Measurements from ENCODE around the gene EPHB4.

The EPHB4 gene

DNA sequence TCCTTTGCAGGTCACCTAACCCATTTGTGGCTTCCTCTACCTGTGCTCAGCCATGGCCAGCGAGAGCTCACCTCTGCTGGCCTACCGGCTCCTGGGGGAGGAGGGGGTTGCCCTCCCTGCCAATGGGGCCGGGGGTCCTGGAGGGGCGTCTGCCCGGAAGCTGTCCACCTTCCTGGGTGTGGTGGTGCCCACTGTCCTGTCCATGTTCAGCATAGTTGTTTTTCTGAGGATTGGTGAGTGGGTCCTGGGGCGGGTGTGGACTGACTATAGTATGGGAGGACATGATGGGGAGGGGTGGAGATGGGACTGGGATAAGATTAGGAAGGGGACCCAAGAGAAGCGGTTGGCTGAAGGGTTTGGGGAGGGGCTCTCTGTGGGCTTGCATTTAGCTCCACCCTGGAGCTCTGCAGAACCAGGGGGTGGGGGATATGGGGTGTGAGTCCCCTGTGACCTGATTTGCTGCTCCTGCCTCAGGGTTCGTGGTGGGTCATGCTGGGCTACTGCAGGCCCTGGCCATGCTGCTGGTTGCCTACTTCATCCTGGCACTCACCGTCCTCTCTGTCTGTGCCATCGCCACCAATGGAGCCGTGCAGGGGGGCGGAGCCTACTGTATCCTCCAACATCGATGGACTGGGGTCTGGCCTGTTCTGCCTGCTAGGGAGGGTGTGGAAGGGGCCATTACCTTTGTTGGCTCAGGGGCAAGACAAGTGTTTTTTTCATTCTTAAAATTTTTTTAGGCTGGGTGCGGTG is 27.0 kb upstream of the EPHB4 start:
- no peak for DNase-seq

DNA sequence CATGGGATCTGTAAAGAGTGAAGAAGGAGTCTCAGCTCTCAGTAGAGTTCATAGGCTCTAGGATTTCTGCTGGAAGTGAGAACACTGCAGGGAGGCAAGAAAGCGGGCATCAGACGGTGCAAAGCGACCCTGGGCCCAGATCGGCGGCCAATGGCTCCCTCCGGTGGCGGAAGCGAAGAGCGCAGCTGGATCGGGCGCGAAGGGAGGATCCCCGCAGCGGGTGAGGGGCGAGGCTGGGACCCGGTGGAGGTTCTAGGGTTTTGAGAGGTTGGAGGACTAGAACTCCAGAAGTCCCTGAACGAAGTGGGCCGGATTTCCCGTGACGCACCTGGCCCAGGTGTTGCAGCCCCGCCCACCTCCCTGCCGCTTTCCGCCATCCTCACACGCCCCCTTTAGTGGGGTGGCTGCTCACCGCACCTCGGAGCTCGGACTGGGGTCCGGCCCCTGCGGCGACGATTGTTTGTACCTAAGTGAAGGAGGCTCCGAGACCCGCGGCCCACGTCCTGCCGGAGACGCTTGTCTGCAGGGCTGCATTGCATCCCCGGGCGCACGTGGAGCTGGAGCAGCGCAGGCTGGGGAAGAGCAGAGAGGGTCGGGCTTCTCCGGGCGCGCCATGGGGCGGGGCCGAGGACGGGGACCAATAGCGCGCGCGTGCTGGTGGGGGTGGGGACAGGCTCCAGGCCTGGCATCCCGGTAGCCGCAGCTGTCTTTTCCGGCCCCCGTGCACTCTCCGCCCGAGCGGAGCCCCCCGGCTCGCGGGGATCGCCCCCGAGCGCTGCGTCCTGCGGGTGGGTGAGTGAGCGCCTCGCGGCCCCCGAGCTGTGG is 24.9 kb upstream of the EPHB4 start, which contains the start of gene SLC12A9:
SLC12A9 (plus strand) TSS at position 666 of the 825 bp plus-strand sequence. CDS start 1,485 bp downstream, outside the sequence.
- DNase-seq: peak; percentile 94

DNA sequence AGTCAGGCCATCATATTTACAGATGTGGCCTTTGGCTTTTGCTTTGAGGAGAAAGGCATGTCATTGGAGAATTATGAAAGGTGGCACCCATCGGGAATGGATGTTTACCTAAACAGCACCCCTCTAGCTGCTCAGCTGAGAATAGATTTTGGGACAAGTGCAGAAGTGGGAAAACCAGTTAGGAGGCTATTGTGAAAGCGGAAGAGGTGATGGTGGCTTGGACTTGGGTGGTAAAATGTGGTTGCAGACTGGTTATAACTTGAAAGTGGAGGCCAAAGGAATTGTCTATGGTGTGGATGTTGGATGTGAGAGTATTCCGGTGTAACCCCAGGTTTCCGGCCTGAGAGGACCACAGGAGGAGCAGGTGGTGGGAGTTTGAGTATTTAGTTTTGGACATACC is 20.0 kb upstream of the EPHB4 start:
- DNase-seq: no peak

DNA sequence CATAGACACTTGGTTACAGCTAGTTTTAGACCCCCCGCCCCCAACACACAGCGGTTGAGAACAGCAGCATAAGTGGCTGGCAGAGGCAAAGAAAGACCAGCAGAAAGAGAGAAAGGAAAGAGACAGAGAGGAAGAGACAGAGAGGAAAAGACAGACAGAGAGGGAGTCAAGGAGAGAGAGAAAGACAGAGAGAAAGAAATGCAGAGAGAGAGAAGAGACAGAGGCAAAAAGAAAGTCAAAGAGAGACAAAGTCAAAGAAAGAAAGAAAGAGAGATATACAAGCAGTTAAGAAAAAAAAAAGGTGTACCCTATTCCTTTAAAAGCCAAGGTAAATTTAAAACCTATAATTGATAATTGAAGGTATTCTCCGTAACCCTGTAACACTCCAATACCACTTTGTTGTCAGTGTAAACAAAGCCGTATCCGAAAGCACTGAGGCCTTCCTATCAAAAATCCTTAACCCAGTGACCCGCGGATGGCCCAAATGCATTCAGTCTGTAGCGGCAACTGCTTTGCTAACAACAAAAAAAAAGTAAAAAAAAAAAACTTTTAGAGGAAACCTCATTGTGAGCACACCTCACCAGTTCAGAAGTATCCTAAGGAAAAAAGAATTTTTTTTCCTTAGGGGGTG is 13.3 kb upstream of the EPHB4 start:
- no peak for DNase-seq

DNA sequence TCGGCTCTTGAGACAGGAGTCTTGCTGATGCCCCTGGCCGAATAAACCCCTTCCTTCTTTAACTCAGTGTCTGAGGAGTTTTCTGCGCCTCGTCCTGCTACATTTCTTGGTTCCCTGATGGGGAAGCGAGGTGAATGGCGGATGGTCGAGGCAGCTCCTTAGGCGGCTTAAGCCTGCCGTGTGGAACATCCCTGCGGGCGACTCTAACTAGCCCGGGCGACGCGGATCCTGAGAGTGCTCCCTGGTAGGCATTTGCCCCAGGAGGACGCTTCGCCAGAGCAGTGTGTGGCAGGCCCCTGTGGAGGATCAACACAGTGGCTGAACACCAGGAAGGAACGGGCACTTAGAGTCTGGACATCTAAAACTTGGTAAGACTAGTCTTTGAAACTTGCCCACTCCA is 12.0 kb upstream of the EPHB4 start:
- DNase-seq: no peak

DNA sequence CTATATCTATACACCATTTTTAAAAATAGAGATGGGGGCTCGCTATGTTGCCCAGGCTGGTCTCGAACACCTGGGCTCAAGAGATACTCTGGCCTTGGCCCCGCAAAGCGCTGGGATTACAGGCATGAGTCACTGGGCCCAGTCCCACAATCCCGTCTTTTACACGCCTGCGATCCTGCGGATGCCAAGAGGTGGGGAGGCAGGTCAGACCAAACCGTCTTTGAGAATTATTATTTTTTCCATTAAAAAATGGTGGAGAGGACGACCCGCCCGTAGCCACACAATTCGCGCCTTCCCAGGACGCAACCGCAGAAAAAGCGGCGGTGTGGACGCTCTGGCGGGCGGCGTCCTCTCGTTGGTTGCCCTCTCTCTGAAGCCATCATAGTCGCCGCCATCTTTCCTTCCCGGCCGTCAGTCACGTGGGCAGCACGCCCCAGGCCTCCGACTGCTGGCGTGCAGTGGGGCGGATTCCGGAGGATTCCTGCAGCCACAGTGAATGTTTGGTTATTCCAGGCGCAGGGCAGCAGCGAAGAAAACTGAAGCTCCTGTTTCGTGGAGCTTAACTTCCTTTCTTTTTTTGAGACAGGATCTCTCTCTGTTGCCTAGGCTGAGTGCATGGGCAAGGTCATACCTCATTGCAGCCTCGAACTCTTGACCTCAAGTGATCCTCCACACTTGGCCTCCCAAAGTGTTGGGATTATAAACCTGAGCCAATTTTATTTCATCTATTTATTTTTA is 9.9 kb upstream of the EPHB4 start:
- peak; percentile 93 for DNase-seq

DNA sequence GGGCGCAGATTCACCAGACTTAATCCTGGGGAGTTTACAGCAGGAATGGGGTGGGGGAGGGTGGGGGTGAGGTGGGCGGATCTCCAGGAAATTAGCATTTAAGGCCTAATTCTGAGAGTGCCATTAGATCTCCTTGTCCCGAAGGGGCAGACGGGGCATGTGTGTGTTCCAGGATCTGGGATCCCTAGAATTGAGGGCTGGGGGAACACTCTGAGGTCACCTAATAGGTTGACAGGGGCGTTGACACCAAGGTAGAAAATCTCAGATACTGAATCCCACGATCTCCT is 9.4 kb upstream of the EPHB4 start:
- DNase-seq: no peak

DNA sequence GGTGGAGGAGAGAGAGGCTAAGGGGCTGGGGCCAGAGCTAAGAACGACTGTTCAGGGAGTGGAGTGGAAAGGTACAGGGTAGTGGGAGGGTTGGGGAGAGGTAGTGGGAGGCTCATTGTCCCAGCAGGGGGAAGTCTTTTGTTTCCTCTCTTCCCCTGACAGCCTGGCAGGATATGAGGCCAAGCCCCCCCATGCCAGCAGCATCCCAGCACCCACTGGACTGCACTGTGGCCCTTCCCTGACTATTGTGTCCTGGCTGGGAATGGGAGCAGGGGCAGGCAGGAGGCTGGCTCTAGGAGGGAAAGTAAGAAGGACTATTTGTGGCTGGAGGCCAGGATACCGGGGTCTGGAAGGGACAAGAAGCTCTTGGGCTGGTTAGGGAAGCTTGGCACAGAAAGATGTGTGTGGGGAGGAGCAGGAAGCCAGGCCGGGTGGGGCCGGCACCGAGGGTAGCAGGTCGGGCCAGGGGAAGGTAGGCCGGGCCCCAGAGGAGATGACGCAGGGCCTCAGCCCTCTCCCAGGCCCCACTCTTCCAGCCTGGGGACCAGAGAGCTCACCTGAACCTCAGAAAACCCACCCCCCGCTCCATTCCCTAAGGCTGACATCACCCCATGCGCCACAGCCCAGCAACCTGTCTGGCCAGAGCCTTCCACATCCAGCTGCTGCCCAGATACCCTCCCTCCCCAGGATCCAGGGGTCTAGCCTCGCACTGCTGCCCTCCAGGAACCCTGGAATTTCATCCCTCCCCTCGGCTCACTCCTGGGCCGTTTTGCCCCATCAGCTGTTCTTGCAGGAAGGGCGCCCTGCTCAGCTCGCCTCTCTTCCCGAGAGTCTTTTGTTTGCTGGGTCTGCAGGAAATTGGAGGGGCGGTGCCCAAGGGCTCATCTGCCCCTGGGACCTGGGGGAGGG is 8.8 kb upstream of the EPHB4 start:
- DNase-seq: peak; percentile 38

DNA sequence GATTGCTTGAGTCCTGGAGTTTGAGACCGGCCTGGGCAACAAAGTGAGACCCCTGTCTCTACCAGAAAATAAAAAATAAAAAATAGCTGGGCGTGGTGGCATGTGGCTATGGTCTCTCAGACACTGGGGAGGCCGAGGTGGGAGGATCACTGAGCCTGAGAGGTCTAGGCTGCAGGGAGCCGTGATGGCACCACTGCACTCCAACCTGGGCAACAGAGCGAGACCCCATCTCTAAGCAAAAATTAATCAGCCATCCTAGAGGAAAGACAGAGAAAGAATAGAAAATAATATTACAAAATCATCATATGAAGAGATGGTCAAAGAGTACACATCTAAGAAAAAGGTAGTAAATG is 4.9 kb upstream of the EPHB4 start:
- no peak for DNase-seq

DNA sequence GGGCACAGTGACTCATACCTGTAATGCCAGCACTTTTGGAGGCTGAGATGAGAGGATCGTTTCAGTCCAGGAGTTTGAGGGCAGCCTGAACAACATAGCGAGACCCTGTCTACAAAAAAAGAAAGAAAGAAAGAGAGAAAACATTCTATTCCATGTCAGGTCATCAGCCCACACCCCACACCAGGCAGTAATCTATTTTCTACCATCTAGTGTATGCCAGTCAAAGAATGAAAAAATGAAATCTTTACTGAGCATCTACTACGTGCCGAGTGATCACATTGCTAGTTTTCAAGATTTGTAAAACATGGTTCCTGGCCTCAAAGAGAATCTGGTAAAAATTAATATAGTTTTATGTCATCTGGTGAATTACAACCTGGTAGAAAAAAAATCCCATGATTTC is 3.1 kb upstream of the EPHB4 start:
- DNase-seq: no peak

DNA sequence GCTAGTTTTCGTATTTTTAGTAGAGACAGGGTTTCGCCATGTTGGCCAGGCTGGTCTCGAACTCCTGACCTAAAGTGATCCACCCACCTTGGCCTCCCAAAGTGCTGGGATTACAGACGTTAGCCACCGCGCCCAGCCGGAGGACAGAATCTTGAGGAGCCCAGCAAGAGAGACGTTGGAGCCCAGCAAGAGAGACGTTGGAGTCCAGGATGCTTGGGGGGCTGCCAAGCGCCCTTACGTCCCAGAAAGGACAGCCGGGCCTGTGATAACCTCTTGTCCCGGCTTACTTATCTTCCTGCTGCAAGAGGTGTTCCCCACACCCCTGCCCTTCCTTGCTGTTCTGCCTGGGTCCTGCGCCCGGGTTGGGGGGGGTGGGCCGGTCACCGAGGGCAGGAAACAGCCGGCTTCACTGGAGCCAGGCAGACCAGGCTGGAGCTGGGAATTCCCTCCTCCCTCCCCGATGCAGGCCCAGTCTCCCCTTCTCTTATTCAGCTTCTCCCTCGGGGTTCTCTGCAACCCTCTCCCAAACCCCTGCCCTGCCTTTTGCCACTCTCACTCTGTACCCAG is 1.9 kb upstream of the EPHB4 start:
- no peak for DNase-seq

DNA sequence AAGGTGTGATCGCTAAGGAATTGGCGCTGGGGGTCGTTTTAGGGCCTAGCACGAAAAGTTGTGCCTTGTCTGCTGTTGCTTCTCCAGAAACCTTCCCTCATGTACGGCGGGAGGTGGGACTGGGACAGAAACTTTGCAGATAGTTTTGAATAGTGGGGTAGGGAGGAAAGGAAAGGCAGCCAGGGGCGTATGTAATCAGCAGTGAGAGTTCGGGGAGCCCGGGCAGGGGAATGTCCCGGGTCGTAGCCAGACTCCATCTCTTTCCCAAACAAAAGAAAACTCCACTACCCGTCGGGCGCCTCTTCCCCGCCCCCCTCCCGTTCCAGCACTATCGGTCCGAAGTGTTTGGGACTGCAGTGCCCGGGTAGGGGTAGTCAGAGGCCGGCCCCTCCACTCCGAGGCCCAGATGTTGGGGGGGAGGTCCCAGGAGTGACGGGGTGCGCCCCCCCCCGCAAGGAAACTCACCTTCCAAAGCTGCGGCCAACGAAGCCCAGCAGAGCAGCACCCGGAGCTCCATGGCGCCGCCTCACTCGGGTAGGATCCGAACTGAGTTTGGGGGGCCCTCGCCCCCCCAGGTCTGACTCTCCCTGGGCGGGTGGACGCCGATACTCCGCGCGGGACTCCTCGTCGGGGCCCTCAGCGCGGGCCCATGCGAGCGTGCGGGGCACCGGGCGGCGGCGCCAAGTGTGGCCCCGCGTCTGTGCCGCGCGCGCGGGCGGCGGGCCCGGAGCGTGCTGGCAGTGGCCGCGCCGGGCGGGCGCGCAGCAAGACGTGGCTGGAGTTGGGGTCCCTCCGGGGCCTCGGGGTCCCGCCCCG is 601 bp downstream of the EPHB4 start:
- DNase-seq: no peak

DNA sequence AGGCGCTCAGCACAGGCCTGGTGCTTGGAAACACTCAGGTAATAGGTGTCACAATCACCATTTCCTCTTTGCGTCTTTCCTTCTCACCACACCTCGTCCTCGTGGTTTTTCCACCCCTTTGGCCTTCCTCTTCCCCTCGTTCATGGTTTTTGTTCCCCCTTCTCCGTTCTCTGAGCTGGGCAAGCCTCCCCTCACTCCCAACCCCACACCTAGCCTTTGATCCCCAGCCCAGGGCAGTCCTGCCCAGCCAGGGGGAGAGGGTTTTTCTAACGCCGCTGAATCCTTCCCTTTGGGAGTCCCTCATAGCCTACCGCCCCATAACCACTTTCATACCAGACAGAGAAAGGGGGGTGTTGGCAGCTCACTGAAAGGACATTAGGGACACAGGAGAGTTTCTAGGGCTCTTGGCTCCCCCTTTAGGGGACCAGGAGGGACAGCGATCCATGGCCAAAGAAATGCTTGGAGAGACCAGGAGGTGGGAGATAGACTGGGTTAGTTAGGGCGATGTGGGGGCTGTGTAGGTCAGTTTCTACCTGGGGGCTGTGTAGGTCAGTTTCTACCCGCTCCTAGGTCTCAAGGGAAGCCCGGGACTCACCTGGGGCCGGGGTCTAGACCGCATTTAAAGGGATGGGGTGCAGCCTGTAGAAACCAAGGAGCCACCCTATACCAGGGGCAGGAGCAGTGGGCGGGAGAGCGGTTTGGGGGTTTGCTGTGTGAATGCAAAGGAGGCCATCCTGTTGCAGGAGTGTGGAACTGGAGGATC is 1.4 kb downstream of the EPHB4 start:
- peak; percentile 14 for DNase-seq

DNA sequence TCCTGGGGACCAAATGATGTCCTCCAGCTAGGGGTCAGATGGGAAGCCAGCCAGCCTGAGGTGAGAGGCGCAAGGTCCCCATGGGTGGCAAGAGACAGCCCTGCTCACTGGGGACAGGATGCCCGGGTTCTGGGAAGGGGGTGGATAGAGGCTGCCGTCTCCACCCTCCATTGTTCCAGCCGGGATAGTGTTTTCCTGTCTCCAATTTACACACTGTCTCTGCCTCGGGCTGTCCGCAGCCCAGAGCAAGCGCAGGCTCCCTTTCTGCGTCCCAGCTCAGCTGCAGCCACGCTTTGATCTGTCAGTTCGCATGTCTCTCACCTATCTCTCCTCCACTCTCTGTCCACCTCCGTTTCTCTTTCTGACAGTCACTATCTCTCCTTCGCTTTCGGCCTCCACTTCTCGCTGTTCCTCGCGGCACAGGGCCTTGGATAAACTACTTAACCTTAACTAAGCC is 2.1 kb downstream of the EPHB4 start:
- DNase-seq: no peak

DNA sequence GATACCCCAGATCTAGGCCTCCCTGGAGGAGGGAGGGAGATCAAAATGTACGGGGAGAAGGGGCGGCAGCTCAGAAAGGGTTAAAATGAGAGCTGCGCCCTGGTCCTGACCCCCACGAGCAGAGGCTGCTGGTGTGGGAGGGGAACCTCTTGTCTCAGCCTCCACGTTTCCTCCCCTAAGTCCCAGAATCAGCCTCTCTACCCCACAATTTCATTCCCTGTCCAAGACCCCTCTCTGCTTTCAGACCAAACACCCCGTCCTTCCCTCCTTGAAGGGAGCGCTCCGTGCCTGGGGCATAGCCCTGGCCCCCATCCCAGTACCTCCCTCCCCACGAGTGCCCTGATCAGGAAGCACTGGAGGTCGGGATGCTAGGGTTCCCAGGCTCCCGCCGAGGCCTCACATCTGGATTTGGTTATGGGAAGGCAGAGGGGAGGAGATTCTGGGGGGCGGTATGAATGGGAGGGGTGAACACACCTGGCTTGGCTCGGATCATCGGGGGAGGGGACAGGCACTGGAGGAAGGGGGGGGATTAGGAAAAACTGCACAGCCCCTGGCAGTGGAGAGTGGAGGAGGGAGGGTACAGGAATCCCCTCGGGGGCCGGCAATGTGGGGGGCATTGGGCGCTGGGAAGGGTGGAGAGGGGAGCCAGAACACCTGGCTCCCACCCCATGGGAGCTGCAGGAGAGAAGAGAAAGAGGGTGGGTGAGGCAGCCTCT is 2.7 kb downstream of the EPHB4 start:
- DNase-seq: no peak

DNA sequence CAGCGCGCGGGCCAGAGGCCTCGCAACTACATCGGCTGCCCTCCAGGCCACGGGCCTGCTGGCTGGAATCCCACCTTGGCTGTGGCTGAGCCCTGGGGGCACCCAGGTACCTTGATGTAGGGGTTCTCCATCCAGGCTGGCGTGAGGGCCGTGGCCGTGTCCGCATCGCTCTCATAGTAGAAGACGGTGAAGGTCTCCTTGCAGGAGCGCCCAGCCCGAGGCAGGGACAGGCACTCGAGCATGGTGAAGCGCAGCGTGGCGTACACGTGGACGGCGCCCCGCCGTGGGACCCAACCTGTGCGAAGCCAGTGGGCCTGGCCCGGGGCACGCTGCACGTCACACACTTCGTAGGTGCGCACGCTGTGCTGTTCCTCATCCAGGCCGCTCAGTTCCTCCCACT is 3.8 kb downstream of the EPHB4 start:
- DNase-seq: no peak

DNA sequence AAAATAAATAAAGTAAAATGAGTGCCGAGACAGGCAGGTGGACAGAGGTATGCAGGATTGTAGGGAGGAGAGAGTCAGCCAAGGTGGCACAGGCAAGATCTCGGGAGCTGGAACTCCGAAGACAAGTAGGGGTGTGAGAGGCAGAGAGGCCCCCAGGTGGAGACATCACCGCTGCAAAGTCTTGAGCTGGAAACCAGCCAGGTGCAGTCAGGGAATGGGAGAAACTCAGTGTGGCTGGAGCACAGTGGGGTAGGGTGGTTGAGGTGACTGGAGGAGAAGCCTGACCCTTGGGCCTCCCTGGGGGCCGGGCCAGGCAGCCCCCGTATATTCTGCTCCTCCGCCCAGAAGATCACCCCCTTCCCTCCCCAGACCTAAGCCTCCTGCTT is 4.2 kb downstream of the EPHB4 start:
- no peak for DNase-seq

DNA sequence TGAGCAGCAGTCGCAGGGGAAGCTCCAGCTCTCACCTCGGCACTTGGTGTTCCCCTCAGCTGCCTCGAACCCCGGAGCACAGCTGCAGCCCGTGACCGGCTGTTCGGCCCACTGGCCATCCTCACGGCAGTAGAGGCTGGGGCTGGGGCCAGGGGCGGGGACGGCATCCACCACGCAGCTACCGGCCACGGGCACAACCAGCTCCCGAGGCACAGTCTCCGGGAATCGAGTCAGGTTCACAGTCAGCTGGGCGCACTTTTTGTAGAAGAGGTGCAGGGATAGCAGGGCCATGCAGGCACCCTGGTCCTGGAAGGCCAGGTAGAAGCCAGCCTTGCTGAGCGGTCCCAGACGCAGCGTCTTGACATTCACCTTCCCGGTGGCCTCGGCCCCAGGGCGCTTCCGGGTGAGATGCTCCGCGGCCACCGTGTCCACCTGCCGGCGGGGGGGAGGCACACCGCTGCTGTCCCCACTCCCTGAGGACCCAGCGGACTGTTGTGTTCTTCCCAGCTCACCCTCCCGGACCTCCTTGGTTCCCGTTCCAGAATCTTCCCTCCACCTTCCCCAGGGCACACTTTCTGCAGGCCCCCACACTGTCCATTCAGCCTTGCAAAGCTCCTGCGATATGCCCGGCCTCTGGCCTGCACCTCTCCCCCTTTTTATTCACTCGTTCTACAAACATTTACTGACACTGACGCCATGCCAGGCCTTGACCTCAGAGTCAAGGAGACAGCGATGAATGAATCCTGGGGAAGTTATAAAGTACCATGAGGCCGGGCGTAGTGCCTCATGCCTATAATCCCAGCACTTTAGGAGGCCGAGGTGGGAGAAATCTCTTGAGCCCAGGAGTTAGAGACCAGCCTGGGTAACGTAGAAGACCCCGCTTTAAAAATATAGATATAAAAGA is 4.8 kb downstream of the EPHB4 start:
- no peak for DNase-seq
